WTC11 (cell line): ENCODE results near the gene COIL. TPM values are rescaled to one million over a fixed set of nuclear protein-coding genes. Genes with fewer than 3 reads are reported as not detected.

Experiments used
- ATAC-seq: fragments of 200-7000 bp; cut with Tn5 transposase; 2 replicates; pipeline ENCODE4 v1.10.0; 2021; ENCODE audit warnings: mild to moderate bottlenecking, moderate library complexity
- Bru-seq: library from RNA; stranded (reverse); fragments of 400-500 nt; gene quantifications from one replicate; lab custom pipeline; 2021; lab: Mats Ljungman, UMichigan
- CTCF ChIA-PET: fragments of 300-600 bp; sonication (Branson Sonifier 250); formaldehyde crosslinking; loops from one replicate; lab custom pipeline; 2021; ENCODE audit warnings: antibody characterized with exemption; lab: Charles Lee
- POLR2A ChIA-PET: fragments of 350-600 bp; sonication (Branson Sonifier 250); formaldehyde crosslinking; loops from one replicate; lab custom pipeline; 2021; ENCODE audit warnings: antibody characterized with exemption; lab: Charles Lee
- DNase-seq: peaks from one replicate; pipeline ENCODE4 v3.0.0; 2021; ENCODE audit warnings: low spot score
- H3K27ac Mint-ChIP-seq: 2 replicates; pipeline ENCODE4 v1.8.0; 2021; ENCODE audit warnings: mixed read lengths
- H3K27me3 Mint-ChIP-seq: 2 replicates; pipeline ENCODE4 v1.8.0; 2021; ENCODE audit warnings: low read depth, mild to moderate bottlenecking, moderate library complexity, mixed read lengths
- H3K36me3 Mint-ChIP-seq: 2 replicates; pipeline ENCODE4 v1.8.0; 2021; ENCODE audit warnings: mixed read lengths
- H3K4me1 Mint-ChIP-seq: 2 replicates; pipeline ENCODE4 v1.8.0; 2022; ENCODE audit warnings: mixed read lengths
- H3K4me3 Mint-ChIP-seq: 2 replicates; pipeline ENCODE4 v1.8.0; 2021; ENCODE audit warnings: mild to moderate bottlenecking, moderate library complexity, mixed read lengths
- H3K9me3 Mint-ChIP-seq: 2 replicates; pipeline ENCODE4 v1.8.0; 2021; ENCODE audit warnings: mixed read lengths
- CBFB ChIP-seq: sonication (generic); formaldehyde crosslinking; IDR thresholded peaks from 2 replicates; pipeline ENCODE4 v1.8.1; 2022; ENCODE audit warnings: mild to moderate bottlenecking, low read depth, missing genetic modification reagents
- CREB1 ChIP-seq: sonication (generic); formaldehyde crosslinking; IDR thresholded peaks from 2 replicates; pipeline ENCODE4 v1.8.0; 2023; ENCODE audit warnings: mild to moderate bottlenecking, missing genetic modification reagents
- ELF4 ChIP-seq: sonication (generic); formaldehyde crosslinking; IDR thresholded peaks from 2 replicates; pipeline ENCODE4 v1.8.1; 2022; ENCODE audit warnings: low read depth, mild to moderate bottlenecking, moderate library complexity, missing genetic modification reagents
- GABPB1 ChIP-seq: sonication (generic); formaldehyde crosslinking; IDR thresholded peaks from 2 replicates; pipeline ENCODE4 v1.8.1; 2023; ENCODE audit warnings: mild to moderate bottlenecking, missing genetic modification reagents
- GTF2I ChIP-seq: fragments of 250-450 bp; sonication (Bioruptor Pico); conservative IDR thresholded peaks from 2 replicates; pipeline ENCODE4 v1.4.0; 2021; ENCODE audit warnings: mild to moderate bottlenecking
- KAT7 ChIP-seq: sonication (generic); formaldehyde crosslinking; IDR thresholded peaks from 2 replicates; pipeline ENCODE4 v1.8.1; 2023; ENCODE audit warnings: missing genetic modification reagents, mild to moderate bottlenecking, borderline replicate concordance
- NFATC4 ChIP-seq: fragments of 250-450 bp; sonication (Bioruptor Pico); IDR thresholded peaks from 2 replicates; pipeline ENCODE4 v1.9.0; 2021; ENCODE audit warnings: mild to moderate bottlenecking
- NFYB ChIP-seq: sonication (generic); formaldehyde crosslinking; conservative IDR thresholded peaks from 2 replicates; pipeline ENCODE4 v1.8.0; 2022; ENCODE audit warnings: low read depth, missing genetic modification reagents
- NR2C2 ChIP-seq: sonication (generic); formaldehyde crosslinking; IDR thresholded peaks from 2 replicates; pipeline ENCODE4 v1.8.0; 2022; ENCODE audit warnings: mild to moderate bottlenecking, missing genetic modification reagents
- OVOL2 ChIP-seq: fragments of 250-450 bp; sonication (Bioruptor Pico); IDR thresholded peaks from 2 replicates; pipeline ENCODE4 v1.9.0; 2021; ENCODE audit warnings: mild to moderate bottlenecking, borderline replicate concordance
- RORB ChIP-seq: fragments of 250-450 bp; sonication (Bioruptor Pico); IDR thresholded peaks from 2 replicates; pipeline ENCODE4 v1.9.0; 2021; ENCODE audit warnings: mild to moderate bottlenecking
- SMAD3 ChIP-seq: sonication (generic); formaldehyde crosslinking; IDR thresholded peaks from 2 replicates; pipeline ENCODE4 v1.8.0; 2022; ENCODE audit warnings: missing genetic modification reagents, mild to moderate bottlenecking, borderline replicate concordance
- SMAD4 ChIP-seq: sonication (generic); formaldehyde crosslinking; IDR thresholded peaks from 2 replicates; pipeline ENCODE4 v1.8.0; 2022; ENCODE audit warnings: mild to moderate bottlenecking, missing genetic modification reagents
- SP1 ChIP-seq: sonication (generic); formaldehyde crosslinking; conservative IDR thresholded peaks from 2 replicates; pipeline ENCODE4 v1.8.1; 2022; ENCODE audit warnings: missing genetic modification reagents
- ZNF121 ChIP-seq: sonication (generic); formaldehyde crosslinking; IDR thresholded peaks from 2 replicates; pipeline ENCODE4 v1.8.0; 2023; ENCODE audit warnings: missing genetic modification reagents
- ZNF219 ChIP-seq: sonication (generic); formaldehyde crosslinking; IDR thresholded peaks from 2 replicates; pipeline ENCODE4 v1.8.0; 2023; ENCODE audit warnings: missing genetic modification reagents, mild to moderate bottlenecking, borderline replicate concordance
- ZNF232 ChIP-seq: sonication (generic); formaldehyde crosslinking; IDR thresholded peaks from 2 replicates; pipeline ENCODE4 v1.8.0; 2022; ENCODE audit warnings: mild to moderate bottlenecking, missing genetic modification reagents
- ZNF396 ChIP-seq: fragments of 250-450 bp; sonication (Bioruptor Pico); IDR thresholded peaks from 2 replicates; pipeline ENCODE4 v1.8.0; 2021; ENCODE audit warnings: mild to moderate bottlenecking, moderate library complexity, borderline replicate concordance
- long read RNA-seq, 3 experiments: library from RNA in 1 of 3; library from capped mRNA in 1 of 3; library from polyadenylated mRNA in 1 of 3; unstranded in 2 of 3; stranded (forward) in 1 of 3; transcript quantifications; one replicate each; pipeline ENCODE4 v2.0.0, GENCODE V29; 2021
- total RNA-seq: library from RNA; stranded (reverse); gene quantifications from 3 replicates; pipeline ENCODE4 v1.2.3, GENCODE V29; 2021
- TF ChIP-seq, protein P1 (sequence below): sonication (generic); formaldehyde crosslinking; IDR thresholded peaks from 2 replicates; pipeline ENCODE4 v1.8.1; 2023; ENCODE audit warnings: mild to moderate bottlenecking, moderate library complexity, missing genetic modification reagents
- TF ChIP-seq, protein P2 (sequence below): fragments of 250-450 bp; sonication (Bioruptor Pico); conservative IDR thresholded peaks from 2 replicates; pipeline ENCODE4 v1.9.0; 2021; ENCODE audit warnings: mild to moderate bottlenecking
- TF ChIP-seq, protein P3 (sequence below): sonication (generic); formaldehyde crosslinking; IDR thresholded peaks from 2 replicates; pipeline ENCODE4 v1.8.0; 2022; ENCODE audit warnings: mild to moderate bottlenecking, missing genetic modification reagents
- TF ChIP-seq, protein P4 (sequence below): sonication (generic); formaldehyde crosslinking; IDR thresholded peaks from 2 replicates; pipeline ENCODE4 v1.8.1; 2022; ENCODE audit warnings: missing genetic modification reagents, borderline replicate concordance
- TF ChIP-seq, protein P5 (sequence below): sonication (generic); formaldehyde crosslinking; IDR thresholded peaks from 2 replicates; pipeline ENCODE4 v1.8.1; 2022; ENCODE audit warnings: low read depth, mild to moderate bottlenecking, moderate library complexity, missing genetic modification reagents, borderline replicate concordance
- TF ChIP-seq, protein P6 (sequence below): fragments of 250-450 bp; sonication (Bioruptor Pico); IDR thresholded peaks from 2 replicates; pipeline ENCODE4 v1.8.0; 2021; ENCODE audit warnings: mild to moderate bottlenecking

Gene COIL, protein sequence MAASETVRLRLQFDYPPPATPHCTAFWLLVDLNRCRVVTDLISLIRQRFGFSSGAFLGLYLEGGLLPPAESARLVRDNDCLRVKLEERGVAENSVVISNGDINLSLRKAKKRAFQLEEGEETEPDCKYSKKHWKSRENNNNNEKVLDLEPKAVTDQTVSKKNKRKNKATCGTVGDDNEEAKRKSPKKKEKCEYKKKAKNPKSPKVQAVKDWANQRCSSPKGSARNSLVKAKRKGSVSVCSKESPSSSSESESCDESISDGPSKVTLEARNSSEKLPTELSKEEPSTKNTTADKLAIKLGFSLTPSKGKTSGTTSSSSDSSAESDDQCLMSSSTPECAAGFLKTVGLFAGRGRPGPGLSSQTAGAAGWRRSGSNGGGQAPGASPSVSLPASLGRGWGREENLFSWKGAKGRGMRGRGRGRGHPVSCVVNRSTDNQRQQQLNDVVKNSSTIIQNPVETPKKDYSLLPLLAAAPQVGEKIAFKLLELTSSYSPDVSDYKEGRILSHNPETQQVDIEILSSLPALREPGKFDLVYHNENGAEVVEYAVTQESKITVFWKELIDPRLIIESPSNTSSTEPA
- total RNA-seq (22.6 to 23.5 TPM (median 23.4 TPM) in 3 replicates), Bru-seq, nascent RNA (percentile 81 among the genes with signal in this experiment)
- long read RNA-seq, experiment 1, transcript COIL-201 (7 exons, 2,650 nt) = major isoform, 271 of 291 reads
- long read RNA-seq, experiment 1, partial matches to known transcripts = 13 of 291 reads
- long read RNA-seq, experiment 1, other reads (novel, unspliced or antisense) = 7 of 291 reads
- long read RNA-seq, experiment 2, transcript COIL-201 (7 exons, 2,650 nt) = major isoform, 22 of 39 reads
- long read RNA-seq, experiment 2, partial matches to known transcripts = 12 of 39 reads
- long read RNA-seq, experiment 2, other reads (novel, unspliced or antisense) = 5 of 39 reads
- long read RNA-seq, experiment 3, transcript COIL-201 (7 exons, 2,650 nt) = major isoform, 30 of 46 reads
- long read RNA-seq, experiment 3, partial matches to known transcripts = 11 of 46 reads
- long read RNA-seq, experiment 3, other reads (novel, unspliced or antisense) = 5 of 46 reads

DNA sequence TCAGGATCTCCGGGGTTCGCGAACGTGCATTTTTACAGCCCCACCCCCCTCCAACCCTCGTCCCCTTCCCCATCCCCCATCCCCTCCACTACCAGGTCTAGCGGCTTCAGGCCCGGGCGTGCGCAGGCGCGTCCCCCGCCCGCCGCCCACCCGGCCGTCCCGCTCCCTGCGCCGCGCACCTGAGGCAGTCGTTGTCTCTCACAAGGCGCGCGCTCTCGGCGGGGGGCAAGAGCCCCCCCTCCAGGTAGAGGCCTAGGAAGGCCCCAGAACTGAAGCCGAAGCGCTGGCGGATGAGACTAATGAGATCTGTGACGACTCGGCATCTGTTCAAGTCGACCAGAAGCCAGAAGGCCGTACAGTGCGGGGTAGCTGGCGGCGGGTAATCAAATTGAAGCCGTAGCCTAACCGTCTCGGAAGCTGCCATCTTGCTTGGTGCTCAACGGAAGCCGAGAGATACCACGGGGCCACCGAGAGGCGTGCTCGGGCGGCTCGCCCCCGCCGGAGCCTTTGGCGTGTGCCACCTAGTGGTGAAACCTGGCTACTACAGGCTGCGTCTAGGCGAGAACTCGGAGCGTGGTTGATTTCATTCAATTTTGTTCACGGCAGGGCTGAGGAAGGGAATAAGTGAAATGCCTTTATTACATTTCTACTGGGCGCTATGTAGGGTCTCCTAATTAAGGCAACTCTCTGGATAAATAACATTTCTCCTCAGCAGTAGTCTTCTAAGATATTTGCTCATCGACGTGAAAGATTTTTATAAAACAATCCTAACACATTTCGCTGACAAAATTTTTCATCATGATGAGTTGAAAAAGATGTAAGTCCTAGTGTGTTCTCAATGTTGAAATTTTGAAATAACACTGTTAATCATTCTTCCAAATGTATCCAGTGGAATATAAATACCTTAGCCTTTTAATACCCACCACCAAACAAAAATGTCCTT is at the start of gene COIL:
Gene COIL (minus strand): TSS at position 455 of the 943 bp plus-strand sequence. CDS start 31 bp downstream, at position 424.
- H3K27me3 Mint-ChIP-seq = no peaks in the 10 kb centered on the region
- no peaks in the 10 kb centered on the region for H3K9me3 Mint-ChIP-seq
- no peaks in the 10 kb centered on the region for H3K36me3 Mint-ChIP-seq
- DNase-seq (peak; percentile 94), ATAC-seq (peak; percentile 94)
- H3K27ac Mint-ChIP-seq = peak within 1 kb of the TSS; percentile 82; the same call in 1 of the 2 replicates
- H3K4me1 Mint-ChIP-seq = peaks cover 17% of the 10 kb centered on the region
- ChIA-PET POLR2A (no interaction called here), CTCF (interaction anchor here (0.6 to 1.4 kb wide), 11 partner anchors 14 to 148 kb away, joined by 3 to 8 read pairs (median 5); partner anchors contain the start of gene SCPEP1)
- H3K4me3 Mint-ChIP-seq = peak within 1 kb of the TSS; percentile 75
- TF ChIP-seq ZNF232 (no peak), CREB1 (no peak), NFATC4 (CRISPR knock-in tag) (no peak), ZNF121 (CRISPR knock-in tag) (no peak), NFYB (CRISPR knock-in tag) (no peak), KAT7 (CRISPR knock-in tag) (0 out of 2 replicates have a peak, but pooled peaks have one; percentile 33), ELF4 (CRISPR knock-in tag) (no peak), OVOL2 (CRISPR knock-in tag) (no peak), SP1 (CRISPR knock-in tag) (peak; percentile 40; the same call in 1 of the 2 replicates), ZNF219 (0 out of 2 replicates have a peak, but pooled peaks have one; percentile 34), SMAD4 (0 out of 2 replicates have a peak, but pooled peaks have one; percentile 40), GABPB1 (CRISPR knock-in tag) (peak; percentile 74; the same call in 1 of the 2 replicates), NR2C2 (CRISPR knock-in tag) (no peak), ZNF396 (no peak), SMAD3 (CRISPR knock-in tag) (0 out of 2 replicates have a peak, but pooled peaks have one; percentile 36), GTF2I (CRISPR knock-in tag) (no peak), CBFB (CRISPR knock-in tag) (no peak), RORB (no peak)
- TF ChIP-seq, protein P1, sequence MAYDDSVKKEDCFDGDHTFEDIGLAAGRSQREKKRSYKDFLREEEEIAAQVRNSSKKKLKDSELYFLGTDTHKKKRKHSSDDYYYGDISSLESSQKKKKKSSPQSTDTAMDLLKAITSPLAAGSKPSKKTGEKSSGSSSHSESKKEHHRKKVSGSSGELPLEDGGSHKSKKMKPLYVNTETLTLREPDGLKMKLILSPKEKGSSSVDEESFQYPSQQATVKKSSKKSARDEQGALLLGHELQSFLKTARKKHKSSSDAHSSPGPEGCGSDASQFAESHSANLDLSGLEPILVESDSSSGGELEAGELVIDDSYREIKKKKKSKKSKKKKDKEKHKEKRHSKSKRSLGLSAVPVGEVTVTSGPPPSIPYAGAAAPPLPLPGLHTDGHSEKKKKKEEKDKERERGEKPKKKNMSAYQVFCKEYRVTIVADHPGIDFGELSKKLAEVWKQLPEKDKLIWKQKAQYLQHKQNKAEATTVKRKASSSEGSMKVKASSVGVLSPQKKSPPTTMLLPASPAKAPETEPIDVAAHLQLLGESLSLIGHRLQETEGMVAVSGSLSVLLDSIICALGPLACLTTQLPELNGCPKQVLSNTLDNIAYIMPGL (CRISPR knock-in tag) = peak; percentile 83
- TF ChIP-seq, protein P2, sequence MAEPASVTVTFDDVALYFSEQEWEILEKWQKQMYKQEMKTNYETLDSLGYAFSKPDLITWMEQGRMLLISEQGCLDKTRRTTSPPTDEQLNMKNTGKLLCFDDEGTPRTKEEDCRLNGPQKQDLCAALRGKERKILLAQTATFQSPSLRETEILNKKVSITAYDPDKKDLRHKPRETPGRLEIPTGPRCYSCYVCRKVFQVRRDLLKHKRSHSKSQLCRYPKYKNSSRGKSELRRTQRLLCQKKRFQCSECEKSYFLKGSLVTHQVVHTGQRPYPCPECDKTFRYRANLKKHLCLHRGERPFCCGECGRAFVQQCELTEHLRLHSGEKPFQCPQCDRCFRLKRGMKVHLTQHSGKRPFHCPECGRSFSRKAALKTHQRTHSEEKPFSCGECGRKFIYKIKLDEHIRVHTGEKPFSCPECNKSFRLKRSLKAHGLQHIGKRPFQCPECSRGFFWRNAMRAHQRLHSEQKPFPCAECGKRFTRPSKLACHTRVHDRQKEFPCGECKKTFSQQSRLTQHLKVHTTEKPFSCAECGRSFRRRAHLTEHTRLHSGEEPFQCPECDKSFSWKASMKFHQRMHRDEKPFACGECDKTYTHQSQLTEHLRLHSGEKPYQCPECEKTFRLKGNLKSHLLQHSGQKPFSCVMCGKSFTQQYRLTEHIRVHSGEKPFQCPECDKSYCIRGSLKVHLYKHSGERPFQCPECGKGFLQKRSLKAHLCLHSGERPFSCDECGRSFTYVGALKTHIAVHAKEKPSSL = no peak
- TF ChIP-seq, protein P3, sequence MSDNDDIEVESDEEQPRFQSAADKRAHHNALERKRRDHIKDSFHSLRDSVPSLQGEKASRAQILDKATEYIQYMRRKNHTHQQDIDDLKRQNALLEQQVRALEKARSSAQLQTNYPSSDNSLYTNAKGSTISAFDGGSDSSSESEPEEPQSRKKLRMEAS = peak; percentile 79
- TF ChIP-seq, protein P4, sequence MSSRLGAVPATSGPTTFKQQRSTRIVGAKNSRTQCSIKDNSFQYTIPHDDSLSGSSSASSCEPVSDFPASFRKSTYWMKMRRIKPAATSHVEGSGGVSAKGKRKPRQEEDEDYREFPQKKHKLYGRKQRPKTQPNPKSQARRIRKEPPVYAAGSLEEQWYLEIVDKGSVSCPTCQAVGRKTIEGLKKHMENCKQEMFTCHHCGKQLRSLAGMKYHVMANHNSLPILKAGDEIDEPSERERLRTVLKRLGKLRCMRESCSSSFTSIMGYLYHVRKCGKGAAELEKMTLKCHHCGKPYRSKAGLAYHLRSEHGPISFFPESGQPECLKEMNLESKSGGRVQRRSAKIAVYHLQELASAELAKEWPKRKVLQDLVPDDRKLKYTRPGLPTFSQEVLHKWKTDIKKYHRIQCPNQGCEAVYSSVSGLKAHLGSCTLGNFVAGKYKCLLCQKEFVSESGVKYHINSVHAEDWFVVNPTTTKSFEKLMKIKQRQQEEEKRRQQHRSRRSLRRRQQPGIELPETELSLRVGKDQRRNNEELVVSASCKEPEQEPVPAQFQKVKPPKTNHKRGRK (CRISPR knock-in tag) = no peak
- TF ChIP-seq, protein P5, sequence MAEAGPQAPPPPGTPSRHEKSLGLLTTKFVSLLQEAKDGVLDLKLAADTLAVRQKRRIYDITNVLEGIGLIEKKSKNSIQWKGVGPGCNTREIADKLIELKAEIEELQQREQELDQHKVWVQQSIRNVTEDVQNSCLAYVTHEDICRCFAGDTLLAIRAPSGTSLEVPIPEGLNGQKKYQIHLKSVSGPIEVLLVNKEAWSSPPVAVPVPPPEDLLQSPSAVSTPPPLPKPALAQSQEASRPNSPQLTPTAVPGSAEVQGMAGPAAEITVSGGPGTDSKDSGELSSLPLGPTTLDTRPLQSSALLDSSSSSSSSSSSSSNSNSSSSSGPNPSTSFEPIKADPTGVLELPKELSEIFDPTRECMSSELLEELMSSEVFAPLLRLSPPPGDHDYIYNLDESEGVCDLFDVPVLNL (CRISPR knock-in tag) = no peak
- TF ChIP-seq, protein P6, sequence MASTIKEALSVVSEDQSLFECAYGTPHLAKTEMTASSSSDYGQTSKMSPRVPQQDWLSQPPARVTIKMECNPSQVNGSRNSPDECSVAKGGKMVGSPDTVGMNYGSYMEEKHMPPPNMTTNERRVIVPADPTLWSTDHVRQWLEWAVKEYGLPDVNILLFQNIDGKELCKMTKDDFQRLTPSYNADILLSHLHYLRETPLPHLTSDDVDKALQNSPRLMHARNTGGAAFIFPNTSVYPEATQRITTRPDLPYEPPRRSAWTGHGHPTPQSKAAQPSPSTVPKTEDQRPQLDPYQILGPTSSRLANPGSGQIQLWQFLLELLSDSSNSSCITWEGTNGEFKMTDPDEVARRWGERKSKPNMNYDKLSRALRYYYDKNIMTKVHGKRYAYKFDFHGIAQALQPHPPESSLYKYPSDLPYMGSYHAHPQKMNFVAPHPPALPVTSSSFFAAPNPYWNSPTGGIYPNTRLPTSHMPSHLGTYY (CRISPR knock-in tag) = no peak
